K562 (cell line): ENCODE data around the gene RINL. TPM values are rescaled to one million over a fixed set of nuclear protein-coding genes. Genes with fewer than 3 reads are reported as not detected.

ENCODE experiments used
- CAMTA2 ChIP-seq: fragments of 250-450 bp; sonication (Bioruptor Pico); conservative IDR thresholded peaks from 2 replicates; pipeline ENCODE4 v1.5.1; 2022
- CCAR2 ChIP-seq: fragments of 200-400 bp; formaldehyde crosslinking; IDR thresholded peaks from 2 replicates; pipeline ENCODE4 v1.6.1; 2017; ENCODE audit warnings: mild to moderate bottlenecking, low read depth, low read length
- EGR1 ChIP-seq: fragments of 450-650 bp; conservative IDR thresholded peaks from 2 replicates; pipeline ENCODE4 v1.6.1; 2017; ENCODE audit warnings: mild to moderate bottlenecking
- EP400 ChIP-seq: fragments of 450-650 bp; IDR thresholded peaks from 2 replicates; pipeline ENCODE4 v1.6.1; 2017; ENCODE audit warnings: antibody characterized with exemption, mild to moderate bottlenecking, moderate library complexity
- MEIS2 ChIP-seq: fragments of 450-650 bp; IDR thresholded peaks from 2 replicates; pipeline ENCODE4 v1.6.1; 2014; ENCODE audit warnings: mild to moderate bottlenecking; ENCODE audit not compliant: partially characterized antibody
- MIER1 ChIP-seq: fragments of 450-650 bp; IDR thresholded peaks from 2 replicates; pipeline ENCODE4 v1.6.1; 2016; ENCODE audit warnings: antibody characterized with exemption, mild to moderate bottlenecking, low read depth
- RBFOX2 ChIP-seq: fragments of 200-400 bp; formaldehyde crosslinking; IDR thresholded peaks from 2 replicates; pipeline ENCODE4 v1.6.1; 2017; ENCODE audit warnings: low read depth, mild to moderate bottlenecking, low read length, moderate library complexity
- RERE ChIP-seq: sonication (generic); formaldehyde crosslinking; IDR thresholded peaks from 2 replicates; pipeline ENCODE4 v1.8.0; 2023; ENCODE audit warnings: missing genetic modification reagents, mild to moderate bottlenecking, borderline replicate concordance
- SMAD3 ChIP-seq: fragments of 450-650 bp; formaldehyde crosslinking; conservative IDR thresholded peaks from 2 replicates; pipeline ENCODE4 v1.4.0; 2020; ENCODE audit warnings: mild to moderate bottlenecking
- SPI1 ChIP-seq: IDR thresholded peaks from 2 replicates; pipeline ENCODE4 v1.6.1; 2011; ENCODE audit warnings: low read depth, low read length, control low read depth, borderline replicate concordance
- TAF1 ChIP-seq: IDR thresholded peaks from 2 replicates; pipeline ENCODE4 v1.6.1; 2011; ENCODE audit warnings: mild to moderate bottlenecking, low read length, moderate library complexity; ENCODE audit not compliant: insufficient read depth, control insufficient read depth, severe bottlenecking; ENCODE audit errors: extremely low read depth
- TCF7L2 ChIP-seq: fragments of 150-350 bp; IDR thresholded peaks from 2 replicates; pipeline ENCODE4 v1.6.1; 2016; ENCODE audit warnings: low read depth, mild to moderate bottlenecking, low read length, moderate library complexity
- ZFP1 ChIP-seq: fragments of 450-650 bp; formaldehyde crosslinking; IDR thresholded peaks from 2 replicates; pipeline ENCODE4 v1.4.0; 2020; ENCODE audit warnings: mild to moderate bottlenecking, mixed read lengths
- ZNF175 ChIP-seq: fragments of 200-800 bp; sonication (Bioruptor generic); IDR thresholded peaks from 2 replicates; pipeline ENCODE4 v1.6.1; 2016; ENCODE audit warnings: low read depth, mild to moderate bottlenecking, missing genetic modification characterization, missing compliant biosample characterization
- ZNF324 ChIP-seq: fragments of 250-450 bp; sonication (Bioruptor Pico); IDR thresholded peaks from 2 replicates; pipeline ENCODE4 v1.4.0; 2020; ENCODE audit warnings: mild to moderate bottlenecking
- polyA plus RNA-seq, 8 experiments: library from polyadenylated mRNA; depleted of rRNA in 4 of 8; stranded (reverse) in 5 of 8; unstranded in 3 of 8; fragments of >200 nt; fragmentation: Nextera tagmentation in 2 of 8; fragmentation: Illumina TruSeq in 1 of 8; extraction: Ambion mirVana in 2 of 8; extraction: Trizol in 1 of 8; gene quantifications; 2 replicates each; pipeline versions ENCODE4 v1.2.1 to v1.2.3, GENCODE V29; 2011 to 2014; ENCODE audit warnings: inconsistent platforms in 1 of 8, missing spikeins in 1 of 8
- total RNA-seq, 7 experiments: library from RNA; depleted of rRNA in 6 of 7; stranded (reverse); fragments of >200 nt in 6 of 7; fragmentation: Illumina TruSeq in 2 of 7; extraction: Trizol in 2 of 7; gene quantifications; 2 replicates each; pipeline versions ENCODE4 v1.2.1 to v1.2.3, GENCODE V29; 2011 to 2021; ENCODE audit warnings: low replicate concordance in 1 of 7
- TF ChIP-seq, protein P1 (sequence below): sonication (generic); formaldehyde crosslinking; IDR thresholded peaks from 2 replicates; pipeline ENCODE4 v1.8.0; 2022; ENCODE audit warnings: mild to moderate bottlenecking, missing genetic modification reagents
- TF ChIP-seq, protein P2 (sequence below), 2 experiments: fragments of 200-800 bp in 1 of 2; sonication (Bioruptor generic) in 1 of 2; sonication (generic) in 1 of 2; formaldehyde crosslinking in 1 of 2; IDR thresholded peaks in 1 of 2; conservative IDR thresholded peaks in 1 of 2; 2 replicates each; pipeline versions ENCODE4 v1.5.0 to v1.6.1; 2016 to 2020; ENCODE audit warnings: missing compliant biosample characterization in 1 of 2, missing genetic modification characterization in 1 of 2, missing genetic modification reagents in 1 of 2

Gene RINL
- total and polyA plus RNA-seq, 9 of the 15 experiments (the other 6 are each of a cell fraction or from before 2014, with no cell fraction given): 0.82 to 10.9 (median 4.9) TPM

- TF ChIP-seq CCAR2: no peak
- TF ChIP-seq ZFP1 (CRISPR knock-in tag): peak; percentile 46; the same call in 1 of the 2 replicates
- peak; percentile 36; the same call in 1 of the 2 replicates for TF ChIP-seq ZNF175 (CRISPR knock-in tag)
- peak; percentile 94; the same call in 1 of the 2 replicates for TF ChIP-seq RBFOX2
- TF ChIP-seq, protein P1, sequence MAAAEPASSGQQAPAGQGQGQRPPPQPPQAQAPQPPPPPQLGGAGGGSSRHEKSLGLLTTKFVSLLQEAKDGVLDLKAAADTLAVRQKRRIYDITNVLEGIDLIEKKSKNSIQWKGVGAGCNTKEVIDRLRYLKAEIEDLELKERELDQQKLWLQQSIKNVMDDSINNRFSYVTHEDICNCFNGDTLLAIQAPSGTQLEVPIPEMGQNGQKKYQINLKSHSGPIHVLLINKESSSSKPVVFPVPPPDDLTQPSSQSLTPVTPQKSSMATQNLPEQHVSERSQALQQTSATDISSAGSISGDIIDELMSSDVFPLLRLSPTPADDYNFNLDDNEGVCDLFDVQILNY (CRISPR knock-in tag): 0 out of 2 replicates have a peak, but pooled peaks have one; percentile 27
- TF ChIP-seq TCF7L2: no peak
- peak; percentile 96 for TF ChIP-seq MEIS2
- TF ChIP-seq SMAD3 (CRISPR knock-in tag): peak; percentile 61; the same call in 1 of the 2 replicates
- TF ChIP-seq RERE (CRISPR knock-in tag): no peak
- peak; percentile 98 for TF ChIP-seq EGR1
- 0 out of 2 replicates have a peak, but pooled peaks have one; percentile 13 for TF ChIP-seq ZNF324
- peak; percentile 27 for TF ChIP-seq TAF1
- TF ChIP-seq, protein P2, sequence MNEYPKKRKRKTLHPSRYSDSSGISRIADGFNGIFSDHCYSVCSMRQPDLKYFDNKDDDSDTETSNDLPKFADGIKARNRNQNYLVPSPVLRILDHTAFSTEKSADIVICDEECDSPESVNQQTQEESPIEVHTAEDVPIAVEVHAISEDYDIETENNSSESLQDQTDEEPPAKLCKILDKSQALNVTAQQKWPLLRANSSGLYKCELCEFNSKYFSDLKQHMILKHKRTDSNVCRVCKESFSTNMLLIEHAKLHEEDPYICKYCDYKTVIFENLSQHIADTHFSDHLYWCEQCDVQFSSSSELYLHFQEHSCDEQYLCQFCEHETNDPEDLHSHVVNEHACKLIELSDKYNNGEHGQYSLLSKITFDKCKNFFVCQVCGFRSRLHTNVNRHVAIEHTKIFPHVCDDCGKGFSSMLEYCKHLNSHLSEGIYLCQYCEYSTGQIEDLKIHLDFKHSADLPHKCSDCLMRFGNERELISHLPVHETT (CRISPR knock-in tag; conservative IDR thresholded peaks at IDR 0.05 in 1 of 2, IDR thresholded peaks at IDR 0.05 in 1 of 2): peak in 1 of 2 experiments; percentile 90; a peak in 2 of 4 replicates
- peak; percentile 80 for TF ChIP-seq EP400
- TF ChIP-seq MIER1: no peak
- TF ChIP-seq SPI1: peak; percentile 84
- TF ChIP-seq CAMTA2: 0 out of 2 replicates have a peak, but pooled peaks have one; percentile 42
Observed at GRCh38 chr19:38849147-38849859, 28.8 kb downstream of the RINL start (continued).
